ENCODE measurements around the gene RSPO1.

- TF ChIP-seq CTCF (IDR thresholded peaks at IDR 0.05; ENCODE audit: poor library complexity, severe bottlenecking) (no peak), EP300 (conservative IDR thresholded peaks at IDR 0.05; ENCODE audit: poor library complexity, severe bottlenecking) (no peak), EZH2 (IDR thresholded peaks at IDR 0.05; ENCODE audit: borderline replicate concordance, insufficient read depth, low read length, poor library complexity, severe bottlenecking) (no peak), MXI1 (conservative IDR thresholded peaks at IDR 0.05; ENCODE audit: poor library complexity, severe bottlenecking) (no peak), POLR2AphosphoS5 (IDR thresholded peaks at IDR 0.05) (no peak), TAF1 (IDR thresholded peaks at IDR 0.05; ENCODE audit: low read depth) (no peak), REST (IDR thresholded peaks at IDR 0.05; ENCODE audit: borderline replicate concordance) (no peak), RAD21 (conservative IDR thresholded peaks at IDR 0.05) (no peak), SMC3 (conservative IDR thresholded peaks at IDR 0.05; ENCODE audit: poor library complexity) (no peak)
Observed at GRCh38 chr1:37614105-37614504, 20.6 kb downstream of the RSPO1 start.

Measured in neural cell (in vitro differentiated cells).